IMR-90 (cell line): ENCODE data around the gene FGR. TPM values are rescaled to one million over a fixed set of nuclear protein-coding genes. Genes with fewer than 3 reads are reported as not detected.

Experiments used
- ATAC-seq: fragments of 200-7000 bp; cut with Tn5 transposase; 2 replicates; pipeline ENCODE4 v1.9.1; 2020; ENCODE audit warnings: low read depth, mild to moderate bottlenecking, moderate library complexity
- BruUV-seq: library from RNA; stranded (reverse); fragments of 400-500 nt; replicated peaks from 2 replicates; lab custom pipeline; 2021; lab: Mats Ljungman, UMichigan
- CTCF ChIA-PET: fragments of 300-600 bp; formaldehyde crosslinking; extraction: SDS; loops from one replicate; lab custom pipeline; 2021; ENCODE audit warnings: antibody characterized with exemption; lab: Yijun Ruan, JAX
- POLR2A ChIA-PET: fragments of 300-600 bp; sonication (Branson Sonifier 250); formaldehyde crosslinking; loops from one replicate; lab custom pipeline; 2022; ENCODE audit warnings: antibody characterized with exemption; ENCODE audit not compliant: unreplicated experiment; lab: Charles Lee
- DNase-seq: peaks from one replicate; pipeline ENCODE4 v3.0.0; 2013
- H2AFZ ChIP-seq: replicated peaks from 2 replicates; pipeline ENCODE3; 2013; ENCODE audit warnings: low read length, mild to moderate bottlenecking; ENCODE audit not compliant: poor library complexity
- H2AK5ac ChIP-seq: 2 replicates; pipeline ENCODE4 v1.6.1; 2013; ENCODE audit warnings: low read depth, low read length, inconsistent platforms
- H2AK9ac ChIP-seq: replicated peaks from 2 replicates; pipeline ENCODE3; 2013; ENCODE audit warnings: mild to moderate bottlenecking, low read depth, low read length, moderate library complexity; ENCODE audit not compliant: poor library complexity
- H2BK120ac ChIP-seq: 2 replicates; pipeline ENCODE4 v1.6.1; 2013; ENCODE audit warnings: low read depth, low read length, inconsistent platforms
- H2BK15ac ChIP-seq: 3 replicates; pipeline ENCODE4 v1.6.1; 2013; ENCODE audit warnings: low read depth, low read length, inconsistent platforms
- H2BK20ac ChIP-seq: 2 replicates; pipeline ENCODE4 v1.6.1; 2013; ENCODE audit warnings: low read depth, mild to moderate bottlenecking, inconsistent platforms, low read length, moderate library complexity
- H2BK5ac ChIP-seq: 2 replicates; pipeline ENCODE4 v1.6.1; 2013; ENCODE audit warnings: mild to moderate bottlenecking, low read depth, low read length, inconsistent platforms; ENCODE audit not compliant: poor library complexity, severe bottlenecking
- H3K14ac ChIP-seq: replicated peaks from 2 replicates; pipeline ENCODE4 v1.6.1; 2013; ENCODE audit warnings: low read depth, low read length, inconsistent platforms
- H3K18ac ChIP-seq: 2 replicates; pipeline ENCODE4 v1.6.1; 2013; ENCODE audit warnings: low read depth, low read length, control low read depth
- H3K23ac ChIP-seq: 2 replicates; pipeline ENCODE4 v1.6.1; 2013; ENCODE audit warnings: low read depth, low read length, inconsistent platforms
- H3K27ac ChIP-seq: 2 replicates; pipeline ENCODE4 v1.5.1; 2013; ENCODE audit warnings: mild to moderate bottlenecking, control low read depth, low read length; ENCODE audit not compliant: insufficient read depth
- H3K27me3 ChIP-seq: 2 replicates; pipeline ENCODE4 v1.6.1; 2013; ENCODE audit warnings: low read length; ENCODE audit not compliant: control insufficient read depth, insufficient read depth
- H3K36me3 ChIP-seq: 2 replicates; pipeline ENCODE4 v1.6.1; 2013; ENCODE audit warnings: low read length, mixed read lengths; ENCODE audit not compliant: control insufficient read depth, insufficient read depth
- H3K4ac ChIP-seq: 2 replicates; pipeline ENCODE4 v1.6.1; 2013; ENCODE audit warnings: low read depth, low read length, inconsistent platforms
- H3K4me1 ChIP-seq: 2 replicates; pipeline ENCODE4 v1.6.1; 2013; ENCODE audit warnings: low read length, mixed read lengths; ENCODE audit not compliant: control insufficient read depth, insufficient read depth
- H3K4me2 ChIP-seq: 2 replicates; pipeline ENCODE4 v1.6.1; 2013; ENCODE audit warnings: low read depth, mild to moderate bottlenecking, control low read depth, low read length, moderate library complexity
- H3K4me3 ChIP-seq: 2 replicates; pipeline ENCODE4 v1.5.1; 2013; ENCODE audit warnings: low read depth, mild to moderate bottlenecking, control low read depth, low read length, moderate library complexity; ENCODE audit not compliant: insufficient read depth
- H3K56ac ChIP-seq: 2 replicates; pipeline ENCODE4 v1.6.1; 2013; ENCODE audit warnings: low read length, inconsistent platforms; ENCODE audit not compliant: insufficient read depth; ENCODE audit errors: extremely low read depth
- H3K79me1 ChIP-seq, 2 experiments: 2 replicates each; pipeline ENCODE4 v1.6.1; 2013; ENCODE audit warnings: low read length in 2 of 2, inconsistent platforms in 1 of 2, low read depth in 1 of 2
- H3K9ac ChIP-seq: 2 replicates; pipeline ENCODE4 v1.6.1; 2013; ENCODE audit warnings: low read depth, low read length, control low read depth
- H3K9me1 ChIP-seq: 2 replicates; pipeline ENCODE4 v1.6.1; 2013; ENCODE audit warnings: low read length, inconsistent platforms; ENCODE audit not compliant: insufficient read depth
- H3K9me3 ChIP-seq: 2 replicates; pipeline ENCODE4 v1.6.1; 2013; ENCODE audit warnings: low read length; ENCODE audit not compliant: control insufficient read depth, insufficient read depth
- H4K20me1 ChIP-seq: 2 replicates; pipeline ENCODE4 v1.6.1; 2013; ENCODE audit warnings: low read length, inconsistent platforms; ENCODE audit not compliant: insufficient read depth
- H4K5ac ChIP-seq: 2 replicates; pipeline ENCODE4 v1.6.1; 2013; ENCODE audit warnings: mild to moderate bottlenecking, low read depth, low read length, control low read depth
- H4K8ac ChIP-seq, 2 experiments: 2 replicates each; pipeline ENCODE4 v1.6.1; 2013; ENCODE audit warnings: low read depth in 2 of 2, low read length in 2 of 2, control low read depth in 1 of 2, inconsistent platforms in 1 of 2
- H4K91ac ChIP-seq: 2 replicates; pipeline ENCODE4 v1.6.1; 2013; ENCODE audit warnings: low read depth, low read length, inconsistent platforms; ENCODE audit not compliant: insufficient read depth
- BHLHE40 ChIP-seq: fragments of 150-350 bp; IDR thresholded peaks from 2 replicates; pipeline ENCODE4 v1.6.1; 2016; ENCODE audit warnings: mild to moderate bottlenecking, low read depth, low read length
- CEBPB ChIP-seq: IDR thresholded peaks from 2 replicates; pipeline ENCODE4 v1.6.1; 2012; ENCODE audit warnings: low read depth, low read length, improper control_type of control experiment
- CHD1 ChIP-seq: IDR thresholded peaks from 2 replicates; pipeline ENCODE4 v1.6.1; 2012; ENCODE audit warnings: low read depth, low read length, improper control_type of control experiment
- FOS ChIP-seq: fragments of 150-350 bp; IDR thresholded peaks from 2 replicates; pipeline ENCODE4 v1.6.1; 2016; ENCODE audit warnings: low read depth, low read length
- MAFK ChIP-seq: IDR thresholded peaks from 2 replicates; pipeline ENCODE4 v1.6.1; 2012; ENCODE audit warnings: low read depth, low read length, improper control_type of control experiment
- MXI1 ChIP-seq: IDR thresholded peaks from 2 replicates; pipeline ENCODE4 v1.6.1; 2012; ENCODE audit warnings: low read depth, mild to moderate bottlenecking, low read length, moderate library complexity, borderline replicate concordance
- NFE2L2 ChIP-seq: fragments of 150-350 bp; IDR thresholded peaks from 2 replicates; pipeline ENCODE4 v1.6.1; 2016; ENCODE audit warnings: low read depth, mild to moderate bottlenecking, low read length
- POLR2A ChIP-seq: IDR thresholded peaks from 2 replicates; pipeline ENCODE4 v1.6.1; 2012; ENCODE audit warnings: mild to moderate bottlenecking, low read depth, low read length
- RAD21 ChIP-seq: IDR thresholded peaks from 2 replicates; pipeline ENCODE4 v1.6.1; 2012; ENCODE audit warnings: low read length, improper control_type of control experiment
- RCOR1 ChIP-seq: IDR thresholded peaks from 2 replicates; pipeline ENCODE4 v1.6.1; 2012; ENCODE audit warnings: mild to moderate bottlenecking, low read length, improper control_type of control experiment; ENCODE audit not compliant: insufficient replicate concordance
- RFX5 ChIP-seq: IDR thresholded peaks from 2 replicates; pipeline ENCODE4 v1.8.0; 2012; ENCODE audit warnings: low read depth, mild to moderate bottlenecking, low read length, moderate library complexity
- SMC3 ChIP-seq: fragments of 150-350 bp; IDR thresholded peaks from 2 replicates; pipeline ENCODE4 v1.6.1; 2016; ENCODE audit warnings: low read depth, mild to moderate bottlenecking, antibody characterized with exemption, low read length, moderate library complexity
- whole genome bisulfite sequencing, 2 experiments: methylation state at CpG; one replicate each; pipeline versions ENCODE4 v1.1.5 to v1.1.7; 2013; ENCODE audit warnings: missing lambda C conversion rate in 2 of 2; ENCODE audit not compliant: insufficient read length in 1 of 2; ENCODE audit errors: extremely low coverage in 2 of 2; 5-methylcytosine and 5-hydroxymethylcytosine counted together
- dilution Hi-C: fragments of 300-500 bp; cut with HindIII; formaldehyde crosslinking; loops from one replicate; pipeline ENCODE4 v1.14.3; 2018; ENCODE audit warnings: low sequenced_read_pairs; ENCODE audit not compliant: unreplicated experiment
- in situ Hi-C: fragments of 300-500 bp; cut with MboI; formaldehyde crosslinking; loops from 3 replicates; pipeline ENCODE4 v1.14.3; 2019; ENCODE audit warnings: low sequenced_read_pairs, inconsistent platforms, mixed read lengths
- intact Hi-C: fragments of 100-400 bp; cut with micrococcal nuclease; formaldehyde crosslinking; loops from 2 replicates; pipeline ENCODE4 v1.10.0; 2022
- polyA plus RNA-seq, 3 experiments: library from polyadenylated mRNA; depleted of rRNA; stranded (reverse); fragments of >200 nt; gene quantifications; 2 replicates each; pipeline ENCODE4 v1.2.3, GENCODE V29; 2012; ENCODE audit warnings: low replicate concordance in 1 of 3
- total RNA-seq: library from RNA; depleted of rRNA; stranded (reverse); fragments of >200 nt; gene quantifications from 2 replicates; pipeline ENCODE4 v1.2.3, GENCODE V29; 2012
- TF ChIP-seq, protein P1 (sequence below): fragments of 150-350 bp; IDR thresholded peaks from 2 replicates; pipeline ENCODE4 v1.6.1; 2016; ENCODE audit warnings: low read depth, mild to moderate bottlenecking, low read length, moderate library complexity, borderline replicate concordance
- TF ChIP-seq, protein P2 (sequence below): fragments of 150-350 bp; IDR thresholded peaks from 2 replicates; pipeline ENCODE4 v1.6.1; 2017; ENCODE audit warnings: mild to moderate bottlenecking, antibody characterized with exemption, low read length, low read depth
- TF ChIP-seq, protein P3 (sequence below): conservative IDR thresholded peaks from 2 replicates; pipeline ENCODE4 v1.5.1; 2012; ENCODE audit warnings: mild to moderate bottlenecking, low read depth, low read length, improper control_type of control experiment

The FGR gene
- total and polyA plus RNA-seq, 2 of the 4 experiments (the other 2 are of a cell fraction), result not detected

DNA sequence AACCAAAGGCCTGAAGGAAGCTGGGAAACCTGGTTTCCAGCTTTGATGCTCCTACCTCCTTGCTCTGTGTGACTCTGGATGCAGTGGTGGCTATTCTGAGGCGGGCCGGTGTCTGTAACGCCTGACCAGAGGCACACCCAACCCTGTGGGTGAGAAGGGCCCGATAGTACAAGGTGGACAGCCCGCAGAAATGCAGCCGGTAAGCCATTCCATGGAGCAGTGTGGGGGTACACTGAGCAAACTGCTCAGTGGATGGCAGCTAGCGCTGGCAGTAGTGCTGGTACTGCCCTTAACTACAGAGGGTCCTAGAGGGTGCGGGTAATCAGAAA, 67.0 kb downstream of the FGR start (continued):
- TF ChIP-seq BHLHE40 (no peak), SMC3 (no peak)

DNA sequence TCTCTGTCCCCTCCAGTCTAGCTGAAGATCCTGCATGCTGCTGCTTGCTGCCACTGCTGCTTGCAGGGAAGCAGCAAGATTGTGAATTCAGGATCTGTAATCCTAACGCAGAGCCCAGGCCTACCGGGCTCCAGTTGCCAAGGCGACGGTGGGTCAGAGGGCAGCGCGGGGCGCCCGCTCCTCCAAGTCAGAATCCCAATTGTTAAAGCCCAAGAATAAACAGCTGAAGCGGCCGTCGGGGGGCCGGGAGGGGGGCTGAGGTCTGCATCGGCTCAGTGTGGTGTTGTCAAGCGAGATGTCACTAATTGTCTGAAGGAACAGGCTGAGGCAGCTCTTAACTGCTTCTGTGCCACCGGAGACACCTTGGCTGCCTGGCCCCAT, 67.8 kb downstream of the FGR start:
- H4K8ac ChIP-seq, result no peak overlapping the region
- dilution Hi-C loops, result no loop called here
- no peak overlapping the region for H2BK15ac ChIP-seq
- no peak overlapping the region for H2BK120ac ChIP-seq
- H2BK5ac ChIP-seq, result no peak overlapping the region
- ATAC-seq, result no peak
- H3K23ac ChIP-seq, result no peak overlapping the region; the same call in 1 of the 2 replicates
- no peak for DNase-seq
- H4K5ac ChIP-seq, result no peak overlapping the region
- peak overlapping the region; percentile 74; the same call in 1 of the 2 replicates for H3K4ac ChIP-seq
- no TSS peak for BruUV-seq
- no peak overlapping the region for H3K18ac ChIP-seq
- H3K9me1 ChIP-seq, result peaks cover 32% of the 10 kb centered on the region
- H3K4me2 ChIP-seq, result no peak overlapping the region
- 52% methylated on average over 6 of the region's 15 CpGs; no CpG with 5 or more reads in 1 of the 2 experiments for WGBS, 2 experiments
- in situ Hi-C loops, result no loop called here
- intact Hi-C loops, result no loop called here
- no peak overlapping the region for H3K27ac ChIP-seq
- peak overlapping the region; percentile 22 for H2AK9ac ChIP-seq
- H3K27me3 ChIP-seq, result no peaks in the 10 kb centered on the region
- no peak overlapping the region for H3K56ac ChIP-seq
- no peaks in the 10 kb centered on the region for H3K36me3 ChIP-seq
- no peak overlapping the region for H3K4me3 ChIP-seq
- no peak overlapping the region for H2AK5ac ChIP-seq
- no peak overlapping the region for H4K91ac ChIP-seq
- peaks cover 55% of the 10 kb centered on the region for H4K20me1 ChIP-seq
- CTCF ChIA-PET, result interaction anchor here (0.6 to 1.3 kb wide), 3 partner anchors 8 to 21 kb away, joined by 4 to 6 read pairs (median 4); no protein-coding TSS in a partner anchor
- peaks cover 44 to 95% of the 10 kb centered on the region in 2 experiments; a peak in 3 of 4 replicates for H3K79me1 ChIP-seq
- H3K4me1 ChIP-seq, result peaks cover 59% of the 10 kb centered on the region
- H3K14ac ChIP-seq, result 0 out of 2 replicates have a peak overlapping the region, but pooled peaks have one; percentile 19
- POLR2A ChIA-PET, result no interaction called here
- no peaks in the 10 kb centered on the region for H3K9me3 ChIP-seq
- no peak overlapping the region for H2AFZ ChIP-seq
- no peak overlapping the region for H2BK20ac ChIP-seq
- no peak overlapping the region for H3K9ac ChIP-seq
- TF ChIP-seq, protein P1, sequence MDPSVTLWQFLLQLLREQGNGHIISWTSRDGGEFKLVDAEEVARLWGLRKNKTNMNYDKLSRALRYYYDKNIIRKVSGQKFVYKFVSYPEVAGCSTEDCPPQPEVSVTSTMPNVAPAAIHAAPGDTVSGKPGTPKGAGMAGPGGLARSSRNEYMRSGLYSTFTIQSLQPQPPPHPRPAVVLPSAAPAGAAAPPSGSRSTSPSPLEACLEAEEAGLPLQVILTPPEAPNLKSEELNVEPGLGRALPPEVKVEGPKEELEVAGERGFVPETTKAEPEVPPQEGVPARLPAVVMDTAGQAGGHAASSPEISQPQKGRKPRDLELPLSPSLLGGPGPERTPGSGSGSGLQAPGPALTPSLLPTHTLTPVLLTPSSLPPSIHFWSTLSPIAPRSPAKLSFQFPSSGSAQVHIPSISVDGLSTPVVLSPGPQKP, result no peak
- no peak for TF ChIP-seq CEBPB
- no peak for TF ChIP-seq RCOR1
- TF ChIP-seq FOS, result no peak
- no peak for TF ChIP-seq CHD1
- TF ChIP-seq, protein P2, sequence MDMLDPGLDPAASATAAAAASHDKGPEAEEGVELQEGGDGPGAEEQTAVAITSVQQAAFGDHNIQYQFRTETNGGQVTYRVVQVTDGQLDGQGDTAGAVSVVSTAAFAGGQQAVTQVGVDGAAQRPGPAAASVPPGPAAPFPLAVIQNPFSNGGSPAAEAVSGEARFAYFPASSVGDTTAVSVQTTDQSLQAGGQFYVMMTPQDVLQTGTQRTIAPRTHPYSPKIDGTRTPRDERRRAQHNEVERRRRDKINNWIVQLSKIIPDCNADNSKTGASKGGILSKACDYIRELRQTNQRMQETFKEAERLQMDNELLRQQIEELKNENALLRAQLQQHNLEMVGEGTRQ, result no peak
- TF ChIP-seq RFX5, result no peak
- TF ChIP-seq SMC3, result no peak
- TF ChIP-seq, protein P3, sequence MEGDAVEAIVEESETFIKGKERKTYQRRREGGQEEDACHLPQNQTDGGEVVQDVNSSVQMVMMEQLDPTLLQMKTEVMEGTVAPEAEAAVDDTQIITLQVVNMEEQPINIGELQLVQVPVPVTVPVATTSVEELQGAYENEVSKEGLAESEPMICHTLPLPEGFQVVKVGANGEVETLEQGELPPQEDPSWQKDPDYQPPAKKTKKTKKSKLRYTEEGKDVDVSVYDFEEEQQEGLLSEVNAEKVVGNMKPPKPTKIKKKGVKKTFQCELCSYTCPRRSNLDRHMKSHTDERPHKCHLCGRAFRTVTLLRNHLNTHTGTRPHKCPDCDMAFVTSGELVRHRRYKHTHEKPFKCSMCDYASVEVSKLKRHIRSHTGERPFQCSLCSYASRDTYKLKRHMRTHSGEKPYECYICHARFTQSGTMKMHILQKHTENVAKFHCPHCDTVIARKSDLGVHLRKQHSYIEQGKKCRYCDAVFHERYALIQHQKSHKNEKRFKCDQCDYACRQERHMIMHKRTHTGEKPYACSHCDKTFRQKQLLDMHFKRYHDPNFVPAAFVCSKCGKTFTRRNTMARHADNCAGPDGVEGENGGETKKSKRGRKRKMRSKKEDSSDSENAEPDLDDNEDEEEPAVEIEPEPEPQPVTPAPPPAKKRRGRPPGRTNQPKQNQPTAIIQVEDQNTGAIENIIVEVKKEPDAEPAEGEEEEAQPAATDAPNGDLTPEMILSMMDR, result no peak
- no peak for TF ChIP-seq RAD21
- no peak for TF ChIP-seq MAFK
- TF ChIP-seq BHLHE40, result no peak
- no peak for TF ChIP-seq NFE2L2
- TF ChIP-seq POLR2A, result no peak
- no peak for TF ChIP-seq MXI1
